Tibial nerve (tissue), 4 donors: ENCODE data around the gene LRCH4.

Experiments used
- CTCF ChIP-seq, 5 experiments: fragments of 200-600 bp in 3 of 5; fragments of 450-650 bp in 2 of 5; sonication (generic) in 3 of 5; IDR thresholded peaks; one replicate each; pipeline ENCODE4 v1.5.1; 2016 to 2019; ENCODE audit warnings: antibody characterized with exemption in 5 of 5, mild to moderate bottlenecking in 3 of 5, moderate library complexity in 2 of 5
- EP300 ChIP-seq, 2 donors: sonication (generic); formaldehyde crosslinking; IDR thresholded peaks; one replicate each; pipeline ENCODE4 v1.6.1; 2017; ENCODE audit warnings: antibody characterized with exemption in 2 of 2, mild to moderate bottlenecking in 1 of 2
- POLR2A ChIP-seq, 2 donors: fragments of 450-650 bp; IDR thresholded peaks; one replicate each; pipeline ENCODE4 v1.6.1; 2017; ENCODE audit warnings: antibody characterized with exemption in 2 of 2, mild to moderate bottlenecking in 2 of 2, moderate library complexity in 2 of 2

DNA sequence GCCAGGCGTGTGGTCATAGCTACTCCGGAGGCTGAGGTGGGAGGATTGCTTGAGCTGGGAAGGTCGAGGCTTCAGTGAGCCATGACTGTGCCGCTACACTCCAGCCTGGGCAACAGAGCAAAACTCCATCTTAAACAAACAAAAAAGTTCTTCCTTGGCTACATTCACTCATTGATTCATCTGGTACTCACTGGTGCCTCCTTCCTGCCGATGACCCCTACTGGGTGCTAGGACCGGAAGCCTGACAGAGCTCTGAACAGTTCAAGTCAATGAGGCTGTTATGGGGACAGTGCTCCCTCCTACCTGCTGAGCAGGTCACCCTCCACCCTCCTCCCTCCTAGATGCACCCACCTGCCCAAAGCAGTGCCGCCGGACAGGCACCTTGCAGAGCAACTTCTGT lies 21.2 kb upstream of the LRCH4 start:
- TF ChIP-seq EP300 (IDR thresholded peaks at IDR 0.05) (no peak), CTCF (IDR thresholded peaks at IDR 0.05) (no peak), POLR2A (IDR thresholded peaks at IDR 0.05) (no peak)
